ENCODE results near the gene BCL2L14. TPM values are rescaled to one million over a fixed set of nuclear protein-coding genes. Genes with fewer than 3 reads are reported as not detected.
"Not testable (repeated sequence)": the region's sequence is repeated elsewhere in the genome, so short reads cannot be mapped to it uniquely, and the experiment has no call there.

BCL2L14 gene
- total RNA-seq, 2 donors from 2014 or later, result 48.6 to 68.3 TPM

GRCh38 chr12:12107678-12108077 is 36.9 kb downstream of the BCL2L14 start:
- H3K4me3 ChIP-seq, result no peak overlapping the region
- no peaks in the 10 kb centered on the region for H3K36me3 ChIP-seq
- intact Hi-C loops (cut with DNase I), result no loop called here
- H3K9me3 ChIP-seq, result no peaks in the 10 kb centered on the region
- TF ChIP-seq CTCF (IDR thresholded peaks at IDR 0.05), result no peak
- DNase-seq, result no peak
- no peak overlapping the region for H3K9ac ChIP-seq (ENCODE audit: low read depth in 2 of 2, low read length in 2 of 2)
- no peaks in the 10 kb centered on the region for H3K27me3 ChIP-seq
- H3K4me1 ChIP-seq, result no peaks in the 10 kb centered on the region
- no peak overlapping the region for H3K27ac ChIP-seq

GRCh38 chr12:12108441-12109058 is 37.8 kb downstream of the BCL2L14 start:
- Histone ChIP-seq H3K4me3 (no peak overlapping the region), H3K36me3 (no peaks in the 10 kb centered on the region), H3K9ac (ENCODE audit: low read depth in 2 of 2, low read length in 2 of 2) (no peak overlapping the region), H3K4me1 (no peaks in the 10 kb centered on the region), H3K27ac (no peak overlapping the region), H3K27me3 (no peaks in the 10 kb centered on the region), H3K9me3 (no peaks in the 10 kb centered on the region)
- intact Hi-C loops (cut with DNase I), result no loop called here
- TF ChIP-seq CTCF (IDR thresholded peaks at IDR 0.05), result no peak
- DNase-seq, result no peak

- intact Hi-C loops (cut with DNase I); H3K27ac ChIP-seq; H3K4me1 ChIP-seq; H3K27me3 ChIP-seq; H3K9me3 ChIP-seq; H3K4me3 ChIP-seq; DNase-seq; H3K9ac ChIP-seq (ENCODE audit: low read depth in 2 of 2, low read length in 2 of 2); H3K36me3 ChIP-seq: not testable (repeated sequence)
Observed at GRCh38 chr12:12110923-12111555, 40.3 kb downstream of the BCL2L14 start.

- no peak overlapping the region for H3K9ac ChIP-seq (ENCODE audit: low read depth in 2 of 2, low read length in 2 of 2)
- H3K27me3 ChIP-seq, result no peaks in the 10 kb centered on the region
- no peaks in the 10 kb centered on the region for H3K36me3 ChIP-seq
- H3K4me1 ChIP-seq, result no peaks in the 10 kb centered on the region
- no peak overlapping the region for H3K4me3 ChIP-seq
- no peak overlapping the region for H3K27ac ChIP-seq
- intact Hi-C loops (cut with DNase I), result no loop called here
- no peaks in the 10 kb centered on the region for H3K9me3 ChIP-seq
- no peak for DNase-seq
- no peak for TF ChIP-seq CTCF (IDR thresholded peaks at IDR 0.05)
Observed at GRCh38 chr12:12115514-12115913, 44.8 kb downstream of the BCL2L14 start.

GRCh38 chr12:12116677-12117076 is 45.9 kb downstream of the BCL2L14 start:
- H3K9me3 ChIP-seq, result no peaks in the 10 kb centered on the region
- H3K27me3 ChIP-seq, result no peaks in the 10 kb centered on the region
- intact Hi-C loops (cut with DNase I), result no loop called here
- no peak overlapping the region for H3K27ac ChIP-seq
- H3K4me3 ChIP-seq, result no peak overlapping the region
- H3K4me1 ChIP-seq, result no peaks in the 10 kb centered on the region
- no peak for DNase-seq
- no peaks in the 10 kb centered on the region for H3K36me3 ChIP-seq
- H3K9ac ChIP-seq (ENCODE audit: low read depth in 2 of 2, low read length in 2 of 2), result no peak overlapping the region
- TF ChIP-seq CTCF (IDR thresholded peaks at IDR 0.05), result no peak

- no peaks in the 10 kb centered on the region for H3K36me3 ChIP-seq
Observed at GRCh38 chr12:12121061-12121460, 50.3 kb downstream of the BCL2L14 start.

More at GRCh38 chr12:12121061-12121460, 50.3 kb downstream of the BCL2L14 start:
- Histone ChIP-seq H3K9ac (ENCODE audit: low read depth in 2 of 2, low read length in 2 of 2) (no peak overlapping the region), H3K4me3 (no peak overlapping the region), H3K4me1 (no peaks in the 10 kb centered on the region), H3K9me3 (no peaks in the 10 kb centered on the region), H3K27ac (no peak overlapping the region), H3K27me3 (no peaks in the 10 kb centered on the region)
- TF ChIP-seq CTCF (IDR thresholded peaks at IDR 0.05), result no peak
- DNase-seq, result no peak
- intact Hi-C loops (cut with DNase I), result no loop called here
